Endothelial cell of hepatic sinusoid (primary cell): ENCODE data around the gene ABL2.
"Not testable (repeated sequence)": the region's sequence is repeated elsewhere in the genome, so short reads cannot be mapped to it uniquely, and the experiment has no call there.

Experiments used
- in situ Hi-C: cut with HindIII; loops from 2 replicates; pipeline ENCODE4 v1.10.0; 2017; ENCODE audit warnings: low sequenced_read_pairs

ABL2 gene

DNA sequence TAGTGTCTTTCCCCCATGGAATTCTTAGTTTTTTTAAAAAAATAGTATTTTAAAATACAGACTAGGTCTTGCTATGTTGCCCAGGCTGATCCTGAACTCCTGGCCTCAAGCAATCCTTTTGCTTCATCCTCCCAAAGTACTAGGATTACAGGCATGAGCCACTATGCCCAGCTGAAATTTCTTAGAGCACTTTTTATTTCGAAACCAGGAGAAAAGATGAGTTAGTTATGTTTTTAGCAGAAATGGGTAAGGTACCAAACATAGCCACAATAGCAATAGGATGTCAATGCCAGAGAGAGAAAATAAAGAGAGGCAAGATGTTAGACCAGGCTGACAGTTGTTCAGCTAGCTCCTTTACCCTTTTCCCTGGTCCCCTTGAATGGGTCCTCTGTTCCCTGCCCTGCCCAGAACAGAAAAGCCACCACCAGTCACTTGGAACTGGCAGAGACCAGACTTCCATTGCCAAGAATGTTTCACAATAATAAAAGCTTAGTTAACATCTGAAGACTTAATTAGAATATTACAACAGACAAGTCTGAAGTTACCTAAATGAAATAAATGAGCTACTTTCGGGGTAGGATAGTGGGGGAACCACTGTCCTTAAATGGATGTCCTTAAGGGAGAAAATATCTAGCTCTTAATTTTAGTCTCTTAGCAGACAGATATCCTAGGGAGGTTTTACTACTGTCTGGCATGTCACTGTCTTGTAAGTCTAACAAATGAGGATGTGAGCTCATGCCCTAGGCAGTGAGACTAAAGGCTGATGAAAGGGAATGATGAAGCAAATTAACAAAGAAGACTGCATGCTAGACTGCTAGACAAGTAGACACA lies 54.3 kb downstream of the ABL2 start:
- in situ Hi-C loops = loop anchor here (5.0 kb wide), 1 partner anchor 53 kb away; no protein-coding TSS in a partner anchor

- in situ Hi-C loops = not testable (repeated sequence)
These were observed 59.1 kb downstream of the ABL2 start for GRCh38 chr1:179170468-179170770.

DNA sequence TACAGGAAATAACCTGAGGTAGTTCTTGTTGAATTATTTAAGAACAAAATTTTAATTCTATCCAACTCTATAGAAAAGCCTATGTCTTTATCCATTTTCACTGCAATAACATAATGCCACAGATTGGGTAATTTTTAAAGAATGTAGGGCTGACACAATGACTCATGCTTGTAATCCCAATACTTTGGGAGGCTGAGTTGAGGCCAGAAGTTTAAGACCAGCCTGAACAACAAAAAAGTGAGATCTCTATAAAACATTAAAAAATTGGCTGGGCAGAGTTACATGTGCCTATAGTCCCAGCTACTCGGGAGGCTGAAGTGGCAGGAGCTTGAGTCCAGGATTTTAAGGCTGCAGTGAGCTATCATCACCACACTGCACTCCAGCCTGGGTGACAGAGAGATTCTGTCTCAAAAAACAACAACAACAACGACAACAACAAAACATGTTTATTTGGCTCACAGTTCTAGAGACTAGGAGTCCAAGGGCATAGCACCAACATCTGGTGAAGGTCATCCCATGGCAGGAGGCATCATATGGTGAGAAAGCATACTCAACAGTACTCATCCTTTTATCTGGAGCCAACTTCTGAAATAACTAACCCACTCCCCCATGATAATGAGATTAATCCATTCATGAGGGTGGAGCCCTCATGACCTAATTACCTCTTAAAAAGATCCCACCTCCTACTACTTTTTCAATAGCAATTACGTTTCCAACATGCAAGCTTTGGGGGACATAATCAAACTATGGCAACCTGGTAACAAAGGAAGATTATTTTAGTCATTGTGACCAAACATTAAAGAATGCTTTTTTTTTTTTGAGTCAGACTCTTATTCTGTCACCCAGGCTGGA lies 59.6 kb downstream of the ABL2 start:
- in situ Hi-C loops = no loop called here

GRCh38 chr1:179168536-179168935 lies 60.9 kb downstream of the ABL2 start:
- in situ Hi-C loops = no loop called here

DNA sequence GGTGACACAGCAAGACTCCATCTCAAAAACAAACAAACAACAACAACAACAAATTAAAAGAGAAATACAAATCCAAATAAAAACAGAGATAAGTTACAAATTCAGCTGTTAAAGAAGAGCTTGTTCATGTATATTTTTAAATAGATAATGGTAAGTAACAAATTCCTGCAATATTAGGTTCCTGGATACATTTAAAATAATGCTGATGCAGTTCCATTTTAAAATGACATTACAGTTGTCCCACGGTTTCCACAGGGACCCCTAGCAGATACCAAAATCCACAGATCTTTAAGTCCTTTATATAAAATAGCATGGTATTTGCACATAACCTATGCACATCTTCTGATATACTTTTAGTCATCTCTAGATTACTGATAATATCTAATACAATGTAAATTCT lies 61.5 kb downstream of the ABL2 start:
- in situ Hi-C loops = no loop called here

DNA sequence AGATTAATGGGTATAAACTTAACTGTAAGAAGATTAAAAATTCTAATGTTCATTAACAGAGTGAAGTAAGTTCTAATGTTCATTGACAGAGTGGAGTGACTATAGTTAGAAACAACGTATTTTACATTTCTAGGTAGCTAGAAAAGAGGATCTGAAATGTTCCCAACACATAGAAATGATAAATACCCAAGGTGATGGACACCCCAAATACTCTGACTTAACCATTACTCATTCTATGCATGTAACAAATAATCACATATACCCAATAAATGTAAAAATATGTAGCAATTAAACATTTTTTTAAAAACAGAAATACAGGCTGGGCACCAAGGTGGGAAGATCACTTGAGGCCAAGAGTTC lies 62.1 kb downstream of the ABL2 start:
- in situ Hi-C loops = no loop called here

- in situ Hi-C loops = no loop called here
These were observed 62.6 kb downstream of the ABL2 start for GRCh38 chr1:179166663-179167417.

- in situ Hi-C loops = no loop called here
These were observed 65.0 kb downstream of the ABL2 start for GRCh38 chr1:179164494-179164893.

- in situ Hi-C loops = no loop called here
These were observed 72.8 kb downstream of the ABL2 start for GRCh38 chr1:179156708-179157107.

GRCh38 chr1:179156026-179156425 lies 73.5 kb downstream of the ABL2 start:
- in situ Hi-C loops = no loop called here

DNA sequence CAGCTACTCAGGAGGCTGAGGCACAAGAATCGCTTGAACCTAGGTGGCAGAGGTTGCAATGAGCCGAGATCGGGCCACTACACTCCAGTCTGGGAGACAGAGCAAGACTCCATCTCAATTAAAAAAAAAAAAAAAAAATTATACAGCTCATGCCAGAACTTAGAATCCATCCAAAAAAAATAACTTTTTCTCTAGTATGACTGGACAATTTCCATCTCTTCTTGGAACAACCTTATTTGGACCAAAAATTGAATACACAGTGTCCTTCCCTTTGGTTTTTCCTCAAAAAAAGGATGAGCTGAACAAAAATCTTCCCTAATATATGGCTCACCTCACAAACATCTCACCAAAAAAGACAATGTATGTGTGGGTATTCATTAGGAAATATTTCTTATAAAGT lies 73.9 kb downstream of the ABL2 start:
- in situ Hi-C loops = no loop called here

DNA sequence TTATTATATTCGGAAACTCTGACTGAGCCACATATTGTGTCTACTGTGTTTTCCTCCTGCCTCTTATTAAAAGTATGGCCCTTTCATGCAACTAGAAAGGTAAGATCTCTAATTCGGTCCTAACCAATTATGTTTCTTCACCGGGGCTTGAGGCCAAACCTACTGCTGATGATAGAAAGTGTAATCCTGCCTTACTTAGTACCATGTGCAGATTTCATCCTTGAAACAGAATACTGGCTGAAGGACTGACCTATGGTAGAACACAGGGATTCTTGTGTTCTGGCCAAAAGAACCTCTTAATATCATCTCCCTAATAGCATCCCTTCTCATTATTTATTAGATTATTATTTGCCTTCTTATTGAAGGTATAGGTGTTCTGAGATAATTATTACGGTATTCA lies 75.0 kb downstream of the ABL2 start:
- in situ Hi-C loops = no loop called here

DNA sequence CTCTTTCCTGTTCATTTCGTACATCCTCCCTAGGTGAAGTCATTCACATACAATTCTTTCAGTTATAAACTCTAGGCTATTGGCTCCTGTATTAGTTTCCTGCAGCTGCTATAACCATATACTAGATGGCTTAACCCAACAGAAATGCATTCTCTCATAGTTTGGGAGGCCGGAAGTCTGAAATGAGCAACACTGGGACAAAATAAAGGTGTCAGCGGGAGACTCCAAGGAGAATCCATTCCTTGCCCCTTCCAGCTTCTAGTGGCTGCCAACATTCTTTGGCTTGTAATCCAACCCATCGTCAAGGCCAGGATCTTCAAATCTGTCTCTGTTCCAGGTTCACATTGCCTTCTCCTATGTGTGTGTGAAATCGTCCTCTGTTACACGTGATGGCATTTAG lies 76.3 kb downstream of the ABL2 start:
- in situ Hi-C loops = no loop called here

GRCh38 chr1:179151908-179152682 lies 77.4 kb downstream of the ABL2 start:
- in situ Hi-C loops = no loop called here

- in situ Hi-C loops = loop anchor here (25.0 kb wide), 1 partner anchor 140 kb away; the partner anchor contains the start of gene SOAT1
These were observed 82.6 kb downstream of the ABL2 start for GRCh38 chr1:179146911-179147310.

- in situ Hi-C loops = loop anchor here (25.0 kb wide), 1 partner anchor 141 kb away; the partner anchor contains the start of gene SOAT1
These were observed 83.0 kb downstream of the ABL2 start for GRCh38 chr1:179146476-179146875.

GRCh38 chr1:179145521-179145920 lies 84.0 kb downstream of the ABL2 start:
- in situ Hi-C loops = loop anchor here (25.0 kb wide), 1 partner anchor 142 kb away; the partner anchor contains the start of gene SOAT1

DNA sequence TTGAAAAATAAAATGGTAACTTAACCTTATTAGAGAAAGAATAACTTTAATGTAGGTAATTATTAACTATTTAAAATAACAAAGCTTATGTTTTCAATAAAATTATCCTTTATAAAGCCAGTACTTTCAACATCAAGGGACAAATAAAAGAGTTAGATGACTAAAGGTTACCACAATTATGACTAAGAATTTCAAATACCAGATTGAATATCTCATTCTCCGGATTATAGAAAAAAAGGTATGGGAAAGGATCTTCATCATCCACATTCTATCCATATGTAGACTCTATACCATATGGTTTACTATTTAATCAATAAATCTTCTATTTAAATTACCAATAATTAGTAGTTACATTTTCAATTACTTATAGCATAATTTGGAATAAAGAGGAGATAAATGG lies 84.9 kb downstream of the ABL2 start:
- in situ Hi-C loops = loop anchor here (25.0 kb wide), 1 partner anchor 143 kb away; the partner anchor contains the start of gene SOAT1

GRCh38 chr1:179143322-179143721 lies 86.2 kb downstream of the ABL2 start:
- in situ Hi-C loops = loop anchor here (25.0 kb wide), 1 partner anchor 144 kb away; the partner anchor contains the start of gene SOAT1

- in situ Hi-C loops = loop anchor here (25.0 kb wide), 1 partner anchor 144 kb away; the partner anchor contains the start of gene SOAT1
These were observed 86.6 kb downstream of the ABL2 start for GRCh38 chr1:179142889-179143299.
